NCI-H1092 treated with DMSO at 0.1 percent for 48 hours (cell line): ENCODE results near the gene IGSF6.

Experiments used
- DNase-seq: peaks from one replicate; lab custom pipeline; 2025; lab: John Stamatoyannopoulos, UW

IGSF6 gene

DNA sequence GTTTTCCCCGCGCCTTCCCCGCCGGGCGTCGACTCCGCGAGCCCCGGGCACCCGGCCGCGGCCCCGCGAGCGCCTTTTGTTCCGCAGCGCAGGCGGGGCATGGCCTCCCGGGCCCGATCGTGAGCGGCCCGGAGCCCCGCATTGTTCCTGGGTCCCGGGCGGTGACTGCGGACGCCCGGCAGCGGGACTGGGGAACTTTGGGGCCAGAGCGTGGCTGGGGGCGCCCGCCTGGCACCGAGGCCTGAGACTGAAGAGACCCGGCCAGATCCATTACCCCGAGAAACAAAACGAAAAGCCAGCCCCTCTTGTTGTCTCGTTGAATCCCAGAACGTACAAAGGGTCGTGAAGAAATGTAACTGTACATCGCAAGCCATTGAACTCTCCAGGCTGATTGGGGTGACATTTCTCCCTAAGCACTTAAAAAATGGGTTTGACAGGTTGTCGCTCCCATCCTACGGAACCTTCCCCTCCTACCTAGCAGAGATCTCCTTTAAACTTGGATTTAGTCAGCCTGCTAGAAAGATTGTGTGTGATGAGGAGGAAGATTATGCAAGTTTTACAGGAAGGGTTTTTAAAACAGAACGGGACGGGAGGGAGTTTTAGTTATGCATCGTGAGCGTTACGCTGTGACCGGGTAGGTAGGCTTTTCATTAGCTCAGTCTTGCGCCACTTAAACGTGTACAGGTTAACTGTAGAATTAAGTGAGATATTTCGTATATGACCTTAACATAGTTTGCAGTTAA, 52.2 kb downstream of the IGSF6 start:
- DNase-seq = peak; percentile 26

DNA sequence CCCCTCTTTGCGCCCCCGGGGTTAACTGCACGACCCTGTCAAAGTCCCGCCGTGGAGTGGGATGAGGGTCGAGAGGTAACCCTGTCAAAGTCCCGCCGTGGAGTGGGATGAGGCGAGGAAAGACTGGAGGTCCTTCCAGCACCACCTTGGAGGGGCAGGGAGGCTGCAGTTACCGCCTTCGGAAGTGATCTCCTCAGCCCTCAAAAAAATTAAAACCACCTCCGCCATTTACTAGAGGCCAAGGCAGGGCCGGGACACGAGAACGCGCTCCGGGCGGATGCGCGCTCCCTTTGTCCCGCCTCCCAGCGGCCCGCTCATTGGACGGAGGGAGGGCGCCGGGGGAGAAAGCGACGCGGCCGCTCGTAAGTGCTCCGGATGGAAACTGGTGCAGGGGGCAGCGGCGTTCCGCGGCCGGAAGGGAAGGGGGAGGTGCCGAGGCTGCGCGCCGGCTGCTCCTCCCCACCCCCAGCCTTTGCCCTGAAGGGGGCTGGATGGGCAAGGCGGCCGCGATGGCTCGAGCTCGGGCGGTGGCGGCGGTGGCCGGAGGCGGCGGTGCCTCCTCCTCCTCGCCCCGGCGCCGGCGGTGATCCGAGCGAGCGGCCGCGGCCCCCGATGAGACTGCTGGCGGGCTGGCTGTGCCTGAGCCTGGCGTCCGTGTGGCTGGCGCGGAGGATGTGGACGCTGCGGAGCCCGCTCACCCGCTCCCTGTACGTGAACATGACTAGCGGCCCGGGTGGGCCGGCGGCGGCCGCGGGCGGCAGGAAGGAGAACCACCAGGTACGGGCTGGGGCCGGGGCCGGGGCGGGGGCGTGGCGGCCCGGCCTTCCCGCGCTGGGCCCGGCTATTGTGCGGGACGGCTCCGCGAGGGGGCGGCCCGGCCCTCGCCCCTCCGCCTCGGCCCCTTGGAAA, 53.0 kb downstream of the IGSF6 start, which contains the start of gene METTL9:
TSS of gene METTL9 (plus strand) at position 456 of the 909 bp plus-strand sequence. CDS start at position 613, 157 bp downstream.
- DNase-seq = peak; percentile 94

DNA sequence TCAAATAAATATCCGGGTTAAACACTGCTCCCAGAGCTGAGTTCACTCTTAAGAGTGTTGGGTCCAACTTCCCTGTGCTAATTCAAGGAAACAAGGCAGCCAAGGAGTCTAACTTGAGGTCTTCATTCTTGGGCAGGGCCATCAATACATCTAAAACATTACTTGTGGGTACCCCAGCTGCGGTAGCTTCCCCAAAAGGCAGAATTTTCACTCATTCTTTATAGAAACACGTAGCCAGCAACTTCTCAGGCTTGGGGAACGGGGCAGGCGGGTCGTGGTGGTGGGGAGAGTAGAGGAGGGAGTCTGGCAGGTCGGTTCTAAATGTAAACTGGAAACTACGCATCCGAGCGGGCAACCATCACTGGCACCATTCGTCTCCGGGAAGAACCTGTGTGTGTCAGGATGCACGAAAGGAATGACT, 53.7 kb downstream of the IGSF6 start:
- no peak for DNase-seq

DNA sequence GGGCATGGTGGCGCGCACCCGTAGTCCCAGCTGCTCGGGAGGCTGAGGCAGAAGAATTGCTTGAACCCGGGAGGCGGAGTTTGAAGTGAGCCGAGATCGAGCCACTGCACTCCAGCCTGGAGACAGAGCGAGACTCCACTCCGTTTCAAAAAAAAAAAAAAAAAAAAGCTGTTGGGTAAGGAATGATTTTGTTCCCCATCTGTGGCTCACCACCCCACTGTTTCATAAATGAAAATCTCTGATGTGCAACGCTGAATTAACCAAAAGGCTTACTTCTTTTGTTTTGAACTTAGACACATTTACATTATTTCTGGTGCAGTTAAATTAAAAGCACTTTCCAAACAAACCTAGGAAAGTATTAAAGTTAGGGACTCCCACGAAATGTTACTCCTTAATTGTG, 54.2 kb downstream of the IGSF6 start:
- no peak for DNase-seq

DNA sequence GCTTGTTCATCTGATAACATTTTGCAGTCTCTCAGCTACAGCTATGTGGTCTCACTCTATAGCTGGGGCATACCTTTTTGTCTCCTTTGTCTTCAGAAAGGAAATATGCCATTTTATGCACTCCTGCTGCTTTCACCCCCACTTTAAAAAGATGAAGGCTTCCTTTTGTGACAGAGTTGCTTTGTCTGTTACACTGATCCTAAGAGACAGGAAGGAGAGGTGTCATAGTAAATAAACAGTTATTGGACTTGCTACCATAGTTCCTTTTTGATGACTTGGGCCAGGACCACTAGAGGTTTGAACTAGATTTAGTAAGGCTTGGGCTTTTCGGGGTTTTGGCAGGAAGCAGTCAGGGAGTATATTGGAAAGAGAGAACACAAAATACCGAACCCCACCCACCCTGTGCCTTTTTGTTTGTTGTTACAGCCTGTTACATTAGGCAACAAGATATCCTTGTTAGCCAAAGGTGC, 54.8 kb downstream of the IGSF6 start:
- DNase-seq = no peak

DNA sequence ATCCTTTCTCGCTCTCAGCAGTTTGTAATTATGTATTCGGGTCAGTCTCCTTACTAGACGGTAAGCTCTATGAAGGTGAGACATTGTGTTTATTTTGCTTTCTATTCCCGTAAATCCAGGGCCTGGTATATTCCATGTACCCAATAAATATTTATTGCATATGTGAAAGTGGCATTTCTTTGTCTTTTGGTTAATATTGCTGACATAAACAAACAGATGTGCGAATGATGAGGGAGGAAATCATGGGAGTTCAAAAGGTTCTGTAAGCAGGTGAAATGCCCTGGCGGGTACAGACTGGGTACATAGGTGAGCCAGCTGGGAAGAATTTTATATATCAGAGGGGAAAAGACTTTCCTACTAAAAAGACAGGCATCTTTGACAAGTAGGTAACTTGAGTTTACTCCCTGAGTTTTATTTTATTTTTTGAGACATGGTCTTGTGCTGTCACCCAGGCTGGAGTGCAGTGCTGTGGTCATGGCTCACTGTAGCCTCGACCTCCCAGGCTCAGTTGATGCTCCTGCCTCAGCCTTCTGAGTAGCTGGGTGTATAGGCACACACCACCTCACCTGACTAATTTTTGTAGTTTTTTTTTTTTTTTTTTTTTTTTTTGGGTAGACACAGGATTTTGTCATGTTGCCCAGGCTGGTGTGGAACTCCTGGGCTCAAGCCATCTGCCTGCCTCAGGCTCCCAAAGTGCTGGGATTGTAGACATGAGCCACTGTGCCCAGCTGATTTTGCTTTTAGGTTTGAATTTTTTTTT, 58.7 kb downstream of the IGSF6 start:
- no peak for DNase-seq

DNA sequence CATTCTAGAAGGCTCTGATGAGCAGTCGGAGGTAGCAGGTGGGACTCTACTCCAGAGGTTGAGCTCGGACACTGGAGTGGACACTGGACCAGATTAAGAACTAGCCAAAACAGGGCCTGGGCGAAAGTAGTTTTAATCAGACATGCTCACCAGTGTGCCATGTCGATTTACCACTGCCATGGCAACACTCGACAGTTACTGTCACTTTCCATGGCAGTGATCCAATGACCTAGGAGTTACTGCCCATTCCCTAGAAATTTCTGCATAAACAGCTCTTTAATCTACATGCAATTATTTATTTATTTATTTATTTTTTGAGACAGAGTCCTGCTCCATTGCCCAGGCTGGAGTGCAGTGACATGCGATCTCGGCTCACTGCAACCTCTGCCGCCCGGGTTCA, 60.2 kb downstream of the IGSF6 start:
- no peak for DNase-seq

DNA sequence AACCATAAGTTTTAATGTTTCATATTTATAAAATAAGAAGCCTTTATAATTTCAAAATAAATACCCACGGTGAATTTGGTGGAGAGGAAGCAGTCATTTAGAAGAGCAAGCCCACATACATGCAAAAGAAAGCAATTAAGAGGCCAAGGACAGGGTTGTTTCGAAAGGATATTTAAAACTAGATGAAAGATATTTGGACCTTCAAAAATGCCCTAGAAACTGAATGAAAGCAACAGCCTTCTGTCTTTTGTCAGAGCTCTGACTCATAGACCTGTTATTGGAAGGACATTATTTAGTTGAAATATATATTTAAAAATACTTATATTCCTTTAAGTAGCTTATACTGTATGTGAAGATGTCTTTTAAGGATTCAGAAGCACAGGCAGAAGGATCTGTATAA, 61.6 kb downstream of the IGSF6 start:
- no peak for DNase-seq

DNA sequence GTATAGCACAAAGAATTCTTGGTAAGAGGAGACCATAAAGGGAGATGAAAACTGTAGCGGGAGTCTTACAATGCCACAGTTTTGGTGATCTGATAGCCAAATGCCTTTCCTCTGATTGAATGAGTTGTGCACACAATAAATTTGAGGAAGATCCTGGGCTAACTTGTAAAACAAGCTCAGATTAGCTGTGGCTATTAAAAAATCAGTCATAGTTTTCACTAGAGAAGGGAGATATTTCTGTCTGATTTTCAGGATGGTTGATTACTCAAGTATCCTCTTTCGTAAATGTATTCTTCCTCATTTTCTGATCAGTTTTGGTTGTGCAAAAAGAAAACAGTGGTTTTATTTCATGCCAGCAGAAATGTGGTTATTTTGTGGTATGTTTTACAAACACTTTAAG, 62.1 kb downstream of the IGSF6 start:
- no peak for DNase-seq

DNA sequence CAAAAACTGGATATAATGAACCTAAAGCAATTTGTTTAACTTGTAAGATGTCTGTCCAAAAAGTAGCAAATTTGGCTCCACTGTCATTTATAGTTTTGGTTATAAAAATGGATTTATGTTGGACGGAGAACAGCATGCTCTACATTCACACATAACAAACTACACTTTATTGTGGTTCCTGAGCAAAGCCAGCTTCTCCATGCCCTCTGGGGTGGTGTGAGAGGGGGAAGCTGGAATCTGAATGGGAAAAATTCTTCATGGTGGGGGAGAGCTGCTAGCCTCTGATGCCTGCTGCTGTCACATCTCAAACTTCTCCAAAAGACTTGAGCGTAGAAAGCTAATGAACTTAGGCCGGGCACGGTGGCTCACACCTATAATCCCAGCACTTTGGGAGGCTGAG, 62.9 kb downstream of the IGSF6 start:
- no peak for DNase-seq
